Mesendoderm (in vitro differentiated cells): Measurements from ENCODE around the gene SOX21.

Experiments used
- DNase-seq: peaks from one replicate; pipeline ENCODE4 v3.0.0; 2013
- H2AK5ac ChIP-seq: 2 replicates; pipeline ENCODE4 v1.6.1; 2013; ENCODE audit warnings: low read length, inconsistent platforms
- H2BK120ac ChIP-seq: 2 replicates; pipeline ENCODE4 v1.6.1; 2013; ENCODE audit warnings: low read depth, mild to moderate bottlenecking, low read length, moderate library complexity, mixed read lengths
- H2BK15ac ChIP-seq: replicated peaks from 2 replicates; pipeline ENCODE4 v1.6.1; 2013; ENCODE audit warnings: low read depth, mild to moderate bottlenecking, moderate library complexity
- H2BK5ac ChIP-seq: 2 replicates; pipeline ENCODE4 v1.6.1; 2013; ENCODE audit warnings: low read length, inconsistent platforms
- H3K18ac ChIP-seq: 2 replicates; pipeline ENCODE4 v1.6.1; 2013; ENCODE audit warnings: mild to moderate bottlenecking, low read length, mixed read lengths
- H3K23ac ChIP-seq: one replicate; pipeline ENCODE4 v1.6.1; 2013; ENCODE audit warnings: low read length
- H3K27ac ChIP-seq: 2 replicates; pipeline ENCODE4 v1.5.1; 2013; ENCODE audit warnings: low read depth, mild to moderate bottlenecking, inconsistent platforms, low read length, moderate library complexity
- H3K27me3 ChIP-seq: 2 replicates; pipeline ENCODE4 v1.6.1; 2013; ENCODE audit warnings: low read length, control low read depth, mild to moderate bottlenecking, inconsistent platforms; ENCODE audit not compliant: insufficient read depth, poor library complexity
- H3K36me3 ChIP-seq: 2 replicates; pipeline ENCODE4 v1.6.1; 2013; ENCODE audit warnings: low read length, inconsistent platforms; ENCODE audit not compliant: control insufficient read depth, insufficient read depth
- H3K4ac ChIP-seq: one replicate; pipeline ENCODE4 v1.6.1; 2013; ENCODE audit warnings: low read depth, mild to moderate bottlenecking, low read length, moderate library complexity
- H3K4me1 ChIP-seq: 2 replicates; pipeline ENCODE4 v1.6.1; 2013; ENCODE audit warnings: low read depth, low read length, inconsistent platforms; ENCODE audit not compliant: control insufficient read depth
- H3K4me2 ChIP-seq: 2 replicates; pipeline ENCODE4 v1.6.1; 2013; ENCODE audit warnings: low read length
- H3K4me3 ChIP-seq: 2 replicates; pipeline ENCODE4 v1.5.1; 2013; ENCODE audit warnings: mild to moderate bottlenecking, low read length
- H3K56ac ChIP-seq: one replicate; pipeline ENCODE4 v1.6.1; 2013; ENCODE audit warnings: low read length
- H3K79me1 ChIP-seq: 2 replicates; pipeline ENCODE4 v1.6.1; 2013; ENCODE audit warnings: low read length, inconsistent platforms
- H3K79me2 ChIP-seq: 2 replicates; pipeline ENCODE4 v1.6.1; 2013; ENCODE audit warnings: mild to moderate bottlenecking, low read length; ENCODE audit not compliant: control insufficient read depth, insufficient read depth
- H3K9ac ChIP-seq: 2 replicates; pipeline ENCODE4 v1.6.1; 2013; ENCODE audit warnings: low read length, inconsistent platforms
- H4K5ac ChIP-seq: one replicate; pipeline ENCODE4 v1.6.1; 2013; ENCODE audit warnings: low read length
- H4K8ac ChIP-seq: one replicate; pipeline ENCODE4 v1.6.1; 2013; ENCODE audit warnings: low read depth, mild to moderate bottlenecking, control low read depth, low read length, moderate library complexity
- WGBS: extraction: QIAGEN DNeasy Blood & Tissue Kit; methylation state at CpG from one replicate; pipeline ENCODE4 v1.1.7; 2013; ENCODE audit warnings: low lambda C conversion rate, missing lambda C conversion rate; ENCODE audit not compliant: insufficient coverage; ENCODE audit errors: extremely low coverage; 5-methylcytosine and 5-hydroxymethylcytosine counted together

Gene SOX21

DNA sequence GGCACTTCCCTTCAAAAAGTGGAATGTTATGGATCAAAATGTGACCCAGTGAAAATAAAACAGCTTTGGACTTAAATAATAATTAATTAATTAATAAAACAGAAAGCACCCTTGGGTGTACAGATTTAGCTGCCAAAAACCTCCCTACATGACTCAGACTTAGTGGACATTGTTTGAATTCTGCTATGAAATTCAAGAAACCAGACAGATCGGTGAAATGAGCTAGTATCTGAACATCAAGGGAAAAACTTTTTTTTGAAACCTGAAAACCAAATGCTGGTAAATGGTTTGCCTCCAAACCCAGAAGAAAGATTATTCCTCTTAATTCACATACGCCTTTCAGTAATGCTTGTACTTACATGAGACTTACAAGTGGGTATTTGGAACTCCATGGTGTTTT, 33.5 kb downstream of the SOX21 start:
- Histone ChIP-seq H2BK120ac (no peak overlapping the region), H4K5ac (no peak overlapping the region), H3K4ac (no peak overlapping the region), H3K56ac (no peak overlapping the region), H2BK15ac (no peak overlapping the region), H2BK5ac (no peak overlapping the region), H3K9ac (no peak overlapping the region), H3K4me3 (no peak overlapping the region), H3K18ac (no peak overlapping the region), H3K23ac (no peak overlapping the region), H2AK5ac (no peak overlapping the region), H4K8ac (no peak overlapping the region), H3K27ac (no peak overlapping the region), H3K4me2 (no peak overlapping the region), H3K36me3 (no peaks in the 10 kb centered on the region), H3K79me2 (no peaks in the 10 kb centered on the region), H3K4me1 (no peaks in the 10 kb centered on the region), H3K79me1 (no peaks in the 10 kb centered on the region), H3K27me3 (peaks cover 2% of the 10 kb centered on the region)
- no peak for DNase-seq
- no CpG with 5 or more reads among the region's 2 CpGs for WGBS

DNA sequence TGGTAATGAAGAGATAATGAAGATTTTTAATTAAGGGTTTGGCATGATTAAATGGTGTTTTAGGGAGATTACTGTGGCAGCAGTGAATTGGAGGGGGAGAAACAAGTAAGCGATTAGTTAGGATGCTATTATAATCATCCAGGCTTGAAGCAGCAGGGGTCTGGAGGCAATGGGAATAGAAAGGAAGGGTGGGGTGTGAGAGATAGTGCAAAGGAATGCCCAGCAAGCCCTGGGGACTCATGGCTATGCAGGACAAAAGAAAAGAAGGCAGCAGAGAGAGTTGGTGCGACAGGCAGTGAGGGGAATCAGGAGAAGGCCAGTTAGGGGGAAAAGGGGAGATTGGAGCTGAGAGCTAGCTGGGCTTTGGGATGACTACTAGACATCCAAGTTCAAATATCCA, 34.5 kb downstream of the SOX21 start:
- no peak overlapping the region for H3K18ac ChIP-seq

DNA sequence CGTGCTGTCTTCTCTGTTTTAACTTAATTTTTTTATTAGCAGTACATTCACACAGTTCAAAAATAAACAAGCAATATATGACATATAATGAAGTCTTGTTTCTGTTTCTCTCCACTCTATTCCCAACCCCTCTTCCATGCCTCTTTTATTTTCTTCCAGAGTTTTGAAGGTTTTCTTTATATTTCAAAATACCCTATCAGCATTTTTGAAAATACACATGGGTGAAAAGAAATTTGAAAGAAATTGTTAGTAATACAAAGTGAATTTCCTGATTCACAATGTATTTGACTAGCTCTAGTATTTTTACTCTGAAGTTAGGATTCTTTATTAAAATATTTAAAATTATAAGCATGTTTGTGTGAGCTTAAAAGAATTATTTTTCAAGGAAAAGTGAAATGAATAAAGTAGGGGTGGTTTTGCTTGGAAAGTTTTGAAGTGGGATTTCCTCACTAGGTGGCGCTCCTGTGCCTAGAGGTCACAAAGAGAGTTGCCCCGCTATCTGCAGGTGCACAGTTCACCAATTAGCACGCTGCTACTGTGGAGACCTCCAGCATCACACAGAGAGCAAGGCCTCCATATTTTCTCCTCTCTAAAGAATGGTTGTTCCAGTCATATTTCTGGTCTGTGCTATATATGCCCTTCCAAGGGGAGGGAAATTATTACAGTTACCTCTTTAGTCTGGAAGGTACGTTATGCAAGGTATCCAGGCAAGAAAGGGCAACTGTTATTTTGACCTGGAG, 37.6 kb downstream of the SOX21 start:
- Histone ChIP-seq H3K18ac (no peak overlapping the region), H3K9ac (no peak overlapping the region), H3K79me2 (no peaks in the 10 kb centered on the region), H3K36me3 (no peaks in the 10 kb centered on the region), H3K4ac (no peak overlapping the region), H2BK5ac (no peak overlapping the region), H3K27ac (no peak overlapping the region), H2BK120ac (no peak overlapping the region), H4K8ac (no peak overlapping the region), H3K4me3 (no peak overlapping the region), H3K23ac (no peak overlapping the region), H3K4me1 (no peaks in the 10 kb centered on the region), H3K4me2 (no peak overlapping the region), H3K79me1 (no peaks in the 10 kb centered on the region), H4K5ac (no peak overlapping the region), H3K56ac (no peak overlapping the region), H2AK5ac (no peak overlapping the region), H2BK15ac (no peak overlapping the region), H3K27me3 (no peaks in the 10 kb centered on the region)
- no CpG with 5 or more reads among the region's 5 CpGs for WGBS
- DNase-seq = peak; percentile 79

More for the DNA sequence above, 34.5 kb downstream of the SOX21 start:
- Histone ChIP-seq H3K27ac (no peak overlapping the region), H2BK120ac (no peak overlapping the region), H2BK15ac (no peak overlapping the region), H3K4me2 (no peak overlapping the region), H4K8ac (no peak overlapping the region), H2BK5ac (no peak overlapping the region), H3K9ac (no peak overlapping the region), H3K23ac (no peak overlapping the region), H4K5ac (no peak overlapping the region), H3K79me2 (no peaks in the 10 kb centered on the region), H3K79me1 (no peaks in the 10 kb centered on the region), H3K36me3 (no peaks in the 10 kb centered on the region), H3K4ac (no peak overlapping the region), H3K27me3 (peaks cover 2% of the 10 kb centered on the region), H3K4me1 (no peaks in the 10 kb centered on the region), H2AK5ac (no peak overlapping the region), H3K56ac (no peak overlapping the region), H3K4me3 (no peak overlapping the region)
- no CpG with 5 or more reads among the region's 2 CpGs for WGBS
- DNase-seq = peak; percentile 84

DNA sequence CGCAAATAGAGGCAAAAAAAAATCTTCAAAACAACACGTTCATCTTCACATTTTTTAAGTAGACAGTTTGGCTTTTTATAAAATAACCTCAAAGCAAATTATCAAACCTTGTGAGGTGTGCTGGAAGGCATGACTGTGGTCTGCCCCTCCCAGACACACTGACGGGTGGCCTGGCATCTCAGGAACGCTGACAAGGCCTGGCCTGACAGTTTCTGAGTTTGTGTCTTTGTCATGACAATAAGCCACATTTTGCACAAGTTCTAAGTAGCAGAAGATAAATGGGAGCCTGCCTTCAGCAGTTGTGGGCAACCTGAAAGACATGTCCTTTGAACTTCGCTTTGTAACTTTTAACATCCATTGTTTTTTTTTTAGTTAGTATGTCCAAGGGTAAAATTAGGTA, 38.5 kb downstream of the SOX21 start:
- Histone ChIP-seq H3K4me3 (no peak overlapping the region), H3K4ac (no peak overlapping the region), H3K27ac (no peak overlapping the region), H3K56ac (no peak overlapping the region), H3K9ac (no peak overlapping the region), H4K5ac (no peak overlapping the region), H3K79me1 (no peaks in the 10 kb centered on the region), H4K8ac (no peak overlapping the region), H3K36me3 (no peaks in the 10 kb centered on the region), H3K4me2 (no peak overlapping the region), H3K18ac (no peak overlapping the region), H3K27me3 (no peaks in the 10 kb centered on the region), H2BK15ac (no peak overlapping the region), H2AK5ac (no peak overlapping the region), H3K79me2 (no peaks in the 10 kb centered on the region), H2BK5ac (no peak overlapping the region), H3K23ac (no peak overlapping the region), H2BK120ac (no peak overlapping the region), H3K4me1 (no peaks in the 10 kb centered on the region)
- WGBS = no CpG with 5 or more reads among the region's 5 CpGs
- peak; percentile 39 for DNase-seq

DNA sequence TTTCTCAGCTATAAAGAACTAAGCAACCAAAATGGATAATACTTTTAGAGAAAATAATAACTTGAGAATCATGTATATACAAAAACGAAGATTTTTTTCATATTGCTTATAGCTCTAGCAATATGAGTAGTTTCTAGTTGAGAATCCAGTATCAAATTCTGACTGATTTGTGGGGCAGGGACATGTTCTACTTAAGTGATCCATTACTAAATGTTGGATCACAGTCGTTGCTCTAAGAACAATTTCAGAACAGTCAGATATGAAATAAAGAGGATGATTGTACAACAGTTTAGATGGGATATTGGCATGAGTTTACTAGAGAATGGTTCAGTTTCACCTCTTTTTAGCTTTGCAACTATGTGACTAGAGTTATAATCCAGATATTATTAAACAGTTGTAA, 39.9 kb downstream of the SOX21 start:
- H2BK5ac ChIP-seq = no peak overlapping the region
- H4K8ac ChIP-seq = no peak overlapping the region
- no peak overlapping the region for H2BK15ac ChIP-seq
- no peak overlapping the region for H4K5ac ChIP-seq
- H3K9ac ChIP-seq = no peak overlapping the region
- H3K27me3 ChIP-seq = no peaks in the 10 kb centered on the region
- no peak overlapping the region for H3K27ac ChIP-seq
- H2BK120ac ChIP-seq = no peak overlapping the region
- no peak overlapping the region for H3K4me2 ChIP-seq
- no CpG with 5 or more reads among the region's 2 CpGs for WGBS
- no peaks in the 10 kb centered on the region for H3K79me1 ChIP-seq
- no peaks in the 10 kb centered on the region for H3K79me2 ChIP-seq
- no peak overlapping the region for H3K18ac ChIP-seq
- DNase-seq = no peak
- no peak overlapping the region for H3K56ac ChIP-seq
- H3K4me1 ChIP-seq = no peaks in the 10 kb centered on the region
- H2AK5ac ChIP-seq = no peak overlapping the region
- no peaks in the 10 kb centered on the region for H3K36me3 ChIP-seq
- no peak overlapping the region for H3K4me3 ChIP-seq
- no peak overlapping the region for H3K4ac ChIP-seq
- no peak overlapping the region for H3K23ac ChIP-seq

DNA sequence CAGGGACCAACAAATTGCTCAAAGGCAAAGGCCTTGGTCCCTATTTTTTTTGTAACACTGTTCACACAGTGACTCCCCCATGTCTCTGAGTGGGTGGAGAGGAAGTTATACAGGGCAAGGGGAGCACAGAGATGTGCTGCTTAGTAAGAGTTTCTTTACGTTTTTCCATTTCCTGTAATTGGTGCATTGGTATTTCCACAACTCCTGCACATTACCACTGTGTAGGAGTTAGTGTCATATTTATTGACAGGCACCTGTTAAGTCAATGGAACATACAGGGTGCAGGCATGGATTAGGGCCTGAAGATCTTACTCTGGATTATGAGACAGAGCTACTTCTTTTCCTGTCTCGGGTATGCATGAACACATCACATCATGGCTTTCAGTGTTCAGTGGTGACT, 45.2 kb downstream of the SOX21 start:
- Histone ChIP-seq H2AK5ac (no peak overlapping the region), H3K79me1 (no peaks in the 10 kb centered on the region), H3K4ac (no peak overlapping the region), H4K5ac (no peak overlapping the region), H3K4me1 (peaks cover 11% of the 10 kb centered on the region), H2BK5ac (no peak overlapping the region), H3K4me2 (no peak overlapping the region), H4K8ac (no peak overlapping the region), H3K27me3 (no peaks in the 10 kb centered on the region), H3K79me2 (no peaks in the 10 kb centered on the region), H3K23ac (no peak overlapping the region), H3K27ac (no peak overlapping the region), H3K18ac (no peak overlapping the region), H3K9ac (no peak overlapping the region), H2BK15ac (no peak overlapping the region), H3K56ac (no peak overlapping the region), H2BK120ac (no peak overlapping the region), H3K4me3 (no peak overlapping the region), H3K36me3 (no peaks in the 10 kb centered on the region)
- no peak for DNase-seq
- no CpG with 5 or more reads among the region's 2 CpGs for WGBS
